GM21717 (cell line): ENCODE results near the gene RPS6KA5.
"Not testable (repeated sequence)": the region's sequence is repeated elsewhere in the genome, so short reads cannot be mapped to it uniquely, and the experiment has no call there.

ENCODE experiments used
- ATAC-seq: cut with Tn5 transposase; IDR thresholded peaks from one replicate; pipeline ENCODE4 v1.9.1; 2021; ENCODE audit warnings: mild to moderate bottlenecking, moderate library complexity; ENCODE audit not compliant: unreplicated experiment

RPS6KA5 gene

DNA sequence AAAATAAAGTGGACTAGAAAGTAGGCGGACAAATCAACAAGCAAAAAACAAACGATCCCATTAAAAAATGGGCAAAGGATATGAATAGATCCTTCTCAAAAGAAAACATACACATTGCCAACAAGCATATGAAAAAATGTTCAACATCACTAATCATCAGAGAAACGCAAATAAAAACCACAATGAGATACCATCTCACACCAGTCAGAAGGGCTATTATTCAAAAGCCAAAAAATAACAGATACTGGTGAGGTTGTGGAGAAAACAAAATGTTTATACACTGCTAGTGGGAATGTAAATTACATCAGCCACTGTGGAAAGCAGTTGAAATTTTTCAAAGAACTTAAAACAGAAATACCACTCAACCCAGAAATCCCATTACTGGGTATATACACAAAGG, 70.3 kb downstream of the RPS6KA5 start:
- ATAC-seq: no peak

- ATAC-seq: no peak
These were observed 73.3 kb downstream of the RPS6KA5 start for GRCh38 chr14:90987140-90987539.

- ATAC-seq: no peak
These were observed 73.9 kb downstream of the RPS6KA5 start for GRCh38 chr14:90986510-90986909.

DNA sequence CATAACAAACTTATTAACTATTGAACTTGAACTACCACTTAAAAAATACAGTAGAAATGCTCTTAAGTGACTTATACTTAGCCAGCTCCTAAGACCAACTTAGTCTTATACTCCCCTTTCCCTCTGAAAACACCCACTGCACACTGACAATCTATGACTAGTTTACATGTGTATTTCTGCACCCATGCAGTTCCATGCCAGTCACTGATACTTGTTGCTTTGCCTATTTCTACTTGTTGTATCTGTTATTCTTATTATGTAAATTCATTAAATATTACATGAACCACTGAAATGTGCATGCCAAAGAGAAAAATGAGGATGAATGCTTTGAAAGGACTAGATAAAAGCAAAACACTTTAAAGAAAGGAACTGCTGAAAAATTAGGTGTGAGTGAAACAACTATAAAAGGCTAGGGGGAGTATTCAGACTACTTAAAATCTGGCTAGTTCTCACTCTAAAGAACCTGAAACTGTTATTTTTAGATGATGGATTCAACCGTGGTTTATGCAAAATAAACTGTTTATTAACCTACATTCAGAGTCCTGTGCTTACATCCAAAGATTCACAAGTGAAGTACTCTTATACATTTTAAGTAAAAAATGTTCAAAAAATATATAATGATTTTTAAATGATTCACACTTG, 74.7 kb downstream of the RPS6KA5 start:
- ATAC-seq: no peak

GRCh38 chr14:90983560-90983959, 76.9 kb downstream of the RPS6KA5 start:
- no peak for ATAC-seq

GRCh38 chr14:90981636-90982035, 78.8 kb downstream of the RPS6KA5 start:
- no peak for ATAC-seq

GRCh38 chr14:90980636-90981035, 79.8 kb downstream of the RPS6KA5 start:
- not testable (repeated sequence) for ATAC-seq

- ATAC-seq: no peak
These were observed 80.9 kb downstream of the RPS6KA5 start for GRCh38 chr14:90979515-90979914.

DNA sequence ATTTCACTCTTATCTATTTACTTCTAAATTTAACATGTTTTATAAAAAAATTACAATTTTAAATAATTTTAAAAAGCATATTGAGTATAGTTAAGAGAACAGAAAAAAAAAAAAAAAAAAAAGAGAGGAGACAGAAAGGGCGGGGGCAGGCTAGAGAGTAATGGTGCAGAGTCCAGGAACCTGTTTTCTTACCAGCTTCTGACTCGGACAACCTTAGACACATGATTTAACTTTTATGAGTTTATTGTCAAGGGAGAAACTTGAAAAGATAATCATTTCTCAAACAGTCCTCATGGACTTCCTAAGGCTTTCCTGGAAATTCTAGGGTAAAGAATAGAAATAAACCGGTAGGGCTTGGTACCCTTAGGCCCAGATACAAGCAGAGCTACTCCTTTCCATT, 84.3 kb downstream of the RPS6KA5 start:
- no peak for ATAC-seq

DNA sequence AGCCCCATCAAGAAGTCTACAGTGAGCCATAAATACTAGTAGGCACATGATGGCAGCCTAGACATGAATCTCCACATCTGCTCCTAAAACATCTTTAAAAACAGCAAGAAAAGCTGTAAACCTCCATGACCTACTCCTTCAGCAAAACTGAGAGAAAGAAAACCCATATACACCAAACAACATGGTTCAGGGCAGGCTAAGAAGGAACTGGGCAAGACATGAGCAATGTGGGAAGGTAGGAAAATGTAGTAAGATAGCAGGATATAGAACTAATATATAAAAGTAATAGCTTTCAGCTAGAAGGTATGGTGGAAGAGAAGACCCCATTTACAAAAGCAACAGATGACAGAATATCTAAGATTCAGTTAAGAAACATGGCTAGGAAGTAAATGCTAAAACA, 88.8 kb downstream of the RPS6KA5 start:
- no peak for ATAC-seq

DNA sequence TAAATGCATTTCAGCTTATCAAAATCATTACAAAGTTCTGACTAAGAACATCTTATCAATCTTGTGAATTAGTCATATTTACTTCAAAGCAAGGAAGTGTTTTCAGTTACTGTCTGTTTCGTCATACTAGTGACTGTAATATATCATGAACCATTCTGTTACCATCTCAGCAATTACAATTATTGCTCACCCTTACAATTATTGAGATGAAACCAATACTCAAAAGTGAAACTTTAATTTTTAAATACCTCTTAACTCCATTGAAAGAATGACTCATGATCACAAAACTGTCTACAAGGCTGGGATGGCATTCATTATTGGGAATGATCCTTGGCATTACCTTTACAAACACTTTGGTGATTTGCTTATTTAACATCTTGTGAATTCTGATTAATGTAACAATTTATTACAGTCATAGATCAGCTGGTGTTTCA, 90.3 kb downstream of the RPS6KA5 start:
- no peak for ATAC-seq

DNA sequence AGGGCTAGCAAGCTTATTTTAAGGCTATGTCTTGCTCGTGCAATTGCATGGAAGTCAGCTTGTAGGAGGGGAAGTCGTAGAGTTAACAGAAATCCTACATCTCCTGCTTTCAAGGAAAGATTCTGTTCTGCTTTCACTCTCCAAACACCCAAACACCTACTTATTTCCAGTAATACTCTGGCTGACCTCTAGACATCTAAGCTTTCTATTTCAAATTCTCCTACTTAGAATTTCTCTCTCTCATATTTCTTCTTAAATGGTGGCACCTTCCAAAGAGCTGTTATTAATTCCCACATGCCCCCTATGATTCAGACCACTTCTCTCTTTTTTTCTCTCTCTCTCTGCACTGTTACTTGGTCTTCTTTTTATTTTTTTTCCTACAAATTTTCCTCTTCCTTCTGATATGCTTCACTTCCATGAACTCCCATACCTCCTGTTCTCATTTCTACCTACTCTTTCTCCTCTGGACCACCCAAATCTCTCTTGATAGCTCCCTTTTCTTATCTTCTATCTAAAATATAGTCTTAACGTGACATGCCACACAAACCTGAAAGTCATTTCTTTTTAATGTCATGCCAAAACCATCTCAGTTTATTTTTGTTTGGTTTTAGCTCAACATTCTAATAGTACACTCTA, 90.8 kb downstream of the RPS6KA5 start:
- ATAC-seq: no peak

DNA sequence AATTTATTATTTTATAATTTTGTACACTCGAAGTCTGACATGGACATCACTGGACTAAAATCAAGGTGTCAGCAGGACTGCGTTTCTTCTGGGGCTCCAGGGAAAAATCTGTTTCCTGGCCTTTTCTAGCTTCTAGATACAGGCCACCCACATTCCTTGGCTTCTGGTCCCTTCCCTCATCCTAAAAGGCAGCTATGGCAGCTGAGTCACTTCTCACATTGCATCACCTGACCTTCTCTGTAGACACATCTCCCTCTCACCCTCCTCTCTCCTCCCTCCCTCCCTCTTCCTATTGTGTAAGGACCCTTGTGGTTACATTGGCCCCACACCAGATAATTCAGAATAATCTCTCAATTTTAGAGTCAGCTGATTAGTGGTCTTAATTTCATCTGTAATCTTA, 92.4 kb downstream of the RPS6KA5 start:
- no peak for ATAC-seq

GRCh38 chr14:90966493-90966892, 93.9 kb downstream of the RPS6KA5 start:
- ATAC-seq: no peak

DNA sequence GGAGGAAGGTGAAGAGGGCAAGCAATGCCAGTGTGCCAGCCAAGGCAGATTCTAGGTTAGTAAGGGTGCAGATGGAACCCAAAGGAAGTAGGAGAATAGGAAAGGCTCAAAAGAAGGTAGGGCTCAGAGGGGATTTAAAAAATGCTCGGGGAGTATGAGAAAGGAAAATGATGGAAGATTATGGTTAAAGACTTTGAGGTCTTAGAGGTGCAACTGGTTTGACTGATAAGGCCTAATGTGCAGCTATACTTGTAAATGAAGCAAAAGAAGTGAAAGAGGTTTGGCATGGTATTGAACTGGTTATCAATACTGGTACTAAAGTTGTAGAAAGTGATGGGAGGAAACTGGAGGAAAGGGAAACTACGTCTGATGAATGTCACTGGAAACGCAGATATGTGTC, 94.7 kb downstream of the RPS6KA5 start:
- ATAC-seq: no peak

DNA sequence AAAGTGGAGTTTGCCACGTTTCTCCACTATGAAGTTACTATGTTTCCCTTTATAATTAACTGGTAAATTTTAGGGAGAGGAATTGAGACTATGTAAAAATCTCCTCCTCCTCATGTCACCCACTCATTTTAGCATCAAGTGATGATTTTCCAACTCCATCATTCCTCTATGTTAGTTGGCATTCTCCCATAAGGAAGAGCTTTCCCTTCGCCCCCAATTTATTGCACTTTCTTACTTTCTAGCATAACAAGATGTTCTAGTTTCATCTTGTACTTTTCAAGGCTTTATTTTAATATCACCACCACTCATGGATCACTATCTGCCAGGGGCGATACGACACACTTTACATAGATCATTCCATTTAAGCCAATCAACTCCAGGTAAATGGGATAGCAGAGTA, 97.1 kb downstream of the RPS6KA5 start:
- no peak for ATAC-seq

DNA sequence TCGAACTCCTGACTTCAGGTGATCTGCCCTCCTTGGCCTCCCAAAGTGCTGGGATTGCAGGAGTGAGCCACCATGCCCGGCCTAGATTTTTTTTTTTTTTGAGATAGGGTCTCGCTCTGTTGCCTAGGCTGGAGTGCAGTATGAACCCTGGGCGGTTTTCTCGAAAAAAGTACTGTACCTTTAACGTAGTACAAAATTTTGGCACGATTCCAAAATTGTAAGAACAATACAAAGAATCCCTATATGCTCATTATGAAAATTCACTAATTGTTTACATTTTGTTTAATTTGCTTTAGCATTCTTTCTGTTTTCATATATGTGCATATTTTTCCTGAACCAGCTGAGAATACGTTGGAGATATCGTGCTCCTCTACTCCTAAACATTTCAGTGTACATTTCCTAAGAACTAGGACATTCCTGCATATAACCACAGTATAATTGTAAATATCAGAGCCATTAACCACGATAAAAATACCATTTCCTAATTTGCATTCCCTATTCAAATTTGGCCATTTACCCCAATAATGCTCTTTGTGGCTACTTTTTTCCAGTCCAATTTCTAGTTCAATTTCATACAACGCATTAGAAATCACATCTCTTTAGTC, 97.8 kb downstream of the RPS6KA5 start:
- ATAC-seq: no peak

GRCh38 chr14:90960818-90961217, 99.6 kb downstream of the RPS6KA5 start:
- no peak for ATAC-seq

DNA sequence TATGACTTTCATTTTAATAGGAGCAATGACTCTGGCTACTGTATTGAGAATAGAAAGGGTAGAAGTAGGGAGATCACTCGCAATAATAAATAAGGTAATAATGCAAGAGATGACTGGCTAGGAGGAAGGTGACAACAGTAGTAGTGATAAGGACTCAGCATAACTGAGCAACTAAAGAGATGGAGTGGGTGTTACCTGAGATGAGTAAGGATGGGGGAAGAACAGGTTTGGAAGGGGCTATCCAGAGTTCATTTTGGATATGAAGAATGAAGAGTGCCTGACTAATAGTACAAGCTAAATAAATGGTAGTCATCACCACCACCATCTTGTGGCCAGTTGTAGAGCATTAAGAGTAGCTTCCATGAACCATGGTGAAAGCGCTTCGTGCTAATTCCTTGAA, 101.1 kb downstream of the RPS6KA5 start:
- no peak for ATAC-seq

DNA sequence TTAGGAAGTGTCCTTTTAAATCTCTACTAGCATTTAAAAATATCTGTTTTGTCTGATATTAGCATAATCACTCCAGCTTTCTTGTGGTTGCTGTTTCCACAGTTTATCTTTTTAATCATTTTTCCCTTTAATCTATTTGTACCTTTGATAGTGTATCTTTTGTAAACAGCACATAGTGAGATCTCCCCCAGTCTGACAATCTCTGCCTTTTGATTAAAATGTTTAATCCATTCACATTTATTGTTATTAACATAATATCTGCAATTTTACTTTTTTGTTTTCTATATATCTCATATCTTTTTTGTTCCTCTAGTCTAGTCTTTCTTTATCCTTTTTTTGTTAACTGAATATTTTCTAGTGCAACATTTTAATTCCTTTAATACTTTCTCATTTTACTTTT, 104.2 kb downstream of the RPS6KA5 start:
- ATAC-seq: no peak

GRCh38 chr14:90953643-90954042, 106.8 kb downstream of the RPS6KA5 start:
- not testable (repeated sequence) for ATAC-seq

DNA sequence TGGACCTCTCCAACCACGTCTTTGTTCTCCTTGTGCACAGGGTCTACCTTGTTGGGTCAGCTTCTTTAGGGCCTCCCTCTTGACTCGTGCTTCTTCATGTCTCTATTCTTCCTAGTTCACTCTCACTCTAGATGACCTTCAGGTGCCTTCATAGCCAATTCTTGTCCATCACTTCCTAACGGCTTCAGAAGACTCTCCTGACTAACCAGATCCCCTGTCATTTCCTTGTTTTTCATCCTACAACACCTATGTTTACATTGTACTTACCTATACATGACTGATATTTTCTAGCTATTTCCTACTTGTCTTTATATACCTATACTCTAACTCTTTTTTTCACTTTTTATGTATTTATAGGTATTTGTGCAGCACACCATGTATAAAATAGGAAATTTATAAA, 117.1 kb downstream of the RPS6KA5 start:
- no peak for ATAC-seq
